Left lung (tissue), 14 donors: ENCODE measurements around the gene CDH13. TPM values are rescaled to one million over a fixed set of nuclear protein-coding genes. Genes with fewer than 3 reads are reported as not detected.

Experiments used
- ATAC-seq: fragments of 200-7000 bp; cut with Tn5 transposase; one replicate; pipeline ENCODE4 v1.9.1; 2020; ENCODE audit warnings: moderate library complexity
- DNase-seq, 4 donors: peaks; one replicate each; pipeline ENCODE4 v3.0.0-alpha.2; 2013 to 2020
- H3K27ac ChIP-seq, 2 donors: fragments of 200-600 bp; sonication (generic) in 1 of 2; one replicate each; pipeline versions ENCODE4 v1.5.0 to v1.8.0; 2020 to 2021
- H3K27me3 ChIP-seq, 2 donors: fragments of 200-600 bp; sonication (generic) in 1 of 2; one replicate each; pipeline versions ENCODE4 v1.5.0 to v1.8.0; 2020 to 2021
- H3K36me3 ChIP-seq, 2 donors: fragments of 200-600 bp; sonication (generic) in 1 of 2; one replicate each; pipeline versions ENCODE4 v1.5.0 to v1.8.0; 2020 to 2021
- H3K4me1 ChIP-seq, 2 donors: fragments of 200-600 bp; one replicate each; pipeline ENCODE4 v1.8.0; 2021
- H3K4me3 ChIP-seq, 2 donors: fragments of 200-600 bp; sonication (generic) in 1 of 2; one replicate each; pipeline versions ENCODE4 v1.5.0 to v1.8.0; 2020 to 2021; ENCODE audit warnings: mild to moderate bottlenecking in 1 of 2
- H3K9me3 ChIP-seq, 2 donors: fragments of 200-600 bp; sonication (generic) in 1 of 2; one replicate each; pipeline versions ENCODE4 v1.5.0 to v1.8.0; 2020 to 2021
- intact Hi-C, 2 donors: fragments of 100-400 bp; cut with DNase I; formaldehyde crosslinking; loops; one replicate each; pipeline versions ENCODE4 v1.11.2 to v1.14.2; 2022
- long read RNA-seq, 12 donors: library from polyadenylated mRNA in 2 of 12; unstranded in 2 of 12; transcript quantifications; one replicate each; pipeline ENCODE4 v2.0.0 and lab custom pipeline, GENCODE V29; 2019 to 2026
- polyA plus RNA-seq, 6 donors: library from polyadenylated mRNA; unstranded; fragments of 120-200 nt; gene quantifications; one replicate each; pipeline ENCODE4 v1.2.1, GENCODE V29; 2013; ENCODE audit not compliant: insufficient read length in 6 of 6
- total RNA-seq, 2 donors: library from RNA; stranded (reverse); fragmentation: NEBNext Ultra II Directional; extraction: Animal tissue kit (Norgen Biotek cat#: 25700); gene quantifications; one replicate each; pipeline ENCODE4 v1.2.1, GENCODE V29; 2021
- TF ChIP-seq, protein P1 (sequence below), 2 donors: fragments of 200-600 bp; sonication (generic) in 1 of 2; IDR thresholded peaks; one replicate each; pipeline versions ENCODE4 v1.5.0 to v1.8.0; 2021; ENCODE audit warnings: antibody characterized with exemption in 2 of 2
- donor health status: DM: no; HTN: yes; CAD: no.
- donor health status: DM: no; HTN: no; CAD: no.

The CDH13 gene
- total RNA-seq (10 to 100 TPM in 1 of 2 donors, 1 to 10 TPM in 1; 8.7 to 20.3 TPM), polyA plus RNA-seq (1 to 10 TPM; 2.7 to 4.1 (median 3.0) TPM)
- long read RNA-seq, donor 1, result 0 reads
- long read RNA-seq, donor 2, result 0 reads
- long read RNA-seq, donor 3, result 0 reads
- long read RNA-seq, donor 4, partial matches to known transcripts, result 1 of 1 reads
- long read RNA-seq, donor 4, other reads (novel, unspliced or antisense), result 0 of 1 reads
- long read RNA-seq, donor 5, result 0 reads
- long read RNA-seq, donor 6, result 0 reads
- long read RNA-seq, donor 7, result 0 reads
- long read RNA-seq, donor 8, result 0 reads
- long read RNA-seq, donor 9, result 0 reads
- long read RNA-seq, donor 10, partial matches to known transcripts, result 3 of 3 reads
- long read RNA-seq, donor 10, other reads (novel, unspliced or antisense), result 0 of 3 reads
- long read RNA-seq, donor 11, result 0 reads
- long read RNA-seq, donor 12, result 0 reads

DNA sequence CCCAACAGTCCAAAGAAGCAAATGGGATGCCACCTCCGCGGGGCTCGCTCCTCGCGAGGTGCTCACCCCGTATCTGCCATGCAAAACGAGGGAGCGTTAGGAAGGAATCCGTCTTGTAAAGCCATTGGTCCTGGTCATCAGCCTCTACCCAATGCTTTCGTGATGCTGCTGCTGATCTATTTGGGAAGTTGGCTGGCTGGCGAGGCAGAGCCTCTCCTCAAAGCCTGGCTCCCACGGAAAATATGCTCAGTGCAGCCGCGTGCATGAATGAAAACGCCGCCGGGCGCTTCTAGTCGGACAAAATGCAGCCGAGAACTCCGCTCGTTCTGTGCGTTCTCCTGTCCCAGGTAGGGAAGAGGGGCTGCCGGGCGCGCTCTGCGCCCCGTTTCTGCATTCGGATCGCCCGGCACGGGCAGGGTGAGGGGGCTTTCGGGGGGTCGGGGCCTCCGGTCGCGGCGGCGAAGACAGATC, at the start of gene CDH13:
Gene CDH13 (plus strand): TSS at position 179 of the 471 bp plus-strand sequence.
- intact Hi-C loops, result no loop called here
- Histone ChIP-seq H3K36me3 (no peaks in the 10 kb centered on the region), H3K27me3 (peaks cover 18 to 68% of the 10 kb centered on the region in 2 donors), H3K4me3 (peak within 1 kb of the TSS; percentile 35), H3K27ac (peak within 1 kb of the TSS; percentile 26 to 57), H3K9me3 (no peaks in the 10 kb centered on the region), H3K4me1 (peaks cover 7% of the 10 kb centered on the region in 2 donors)
- TF ChIP-seq, protein P1, sequence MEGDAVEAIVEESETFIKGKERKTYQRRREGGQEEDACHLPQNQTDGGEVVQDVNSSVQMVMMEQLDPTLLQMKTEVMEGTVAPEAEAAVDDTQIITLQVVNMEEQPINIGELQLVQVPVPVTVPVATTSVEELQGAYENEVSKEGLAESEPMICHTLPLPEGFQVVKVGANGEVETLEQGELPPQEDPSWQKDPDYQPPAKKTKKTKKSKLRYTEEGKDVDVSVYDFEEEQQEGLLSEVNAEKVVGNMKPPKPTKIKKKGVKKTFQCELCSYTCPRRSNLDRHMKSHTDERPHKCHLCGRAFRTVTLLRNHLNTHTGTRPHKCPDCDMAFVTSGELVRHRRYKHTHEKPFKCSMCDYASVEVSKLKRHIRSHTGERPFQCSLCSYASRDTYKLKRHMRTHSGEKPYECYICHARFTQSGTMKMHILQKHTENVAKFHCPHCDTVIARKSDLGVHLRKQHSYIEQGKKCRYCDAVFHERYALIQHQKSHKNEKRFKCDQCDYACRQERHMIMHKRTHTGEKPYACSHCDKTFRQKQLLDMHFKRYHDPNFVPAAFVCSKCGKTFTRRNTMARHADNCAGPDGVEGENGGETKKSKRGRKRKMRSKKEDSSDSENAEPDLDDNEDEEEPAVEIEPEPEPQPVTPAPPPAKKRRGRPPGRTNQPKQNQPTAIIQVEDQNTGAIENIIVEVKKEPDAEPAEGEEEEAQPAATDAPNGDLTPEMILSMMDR (IDR thresholded peaks at IDR 0.05), result no peak
- ATAC-seq (peak; percentile 7), DNase-seq (peak in 1 of 4 donors; percentile 72)

GRCh38 chr16:82580298-82580890, 46.4 kb upstream of the CDH13 start:
- no peaks in the 10 kb centered on the region for H3K27me3 ChIP-seq
- peak; percentile 56 for ATAC-seq
- TF ChIP-seq, protein P1 (IDR thresholded peaks at IDR 0.05), result no peak
- H3K4me1 ChIP-seq, result no peaks in the 10 kb centered on the region
- peak in 2 of 4 donors; percentile 36 to 59 for DNase-seq
- intact Hi-C loops, result no loop called here
- H3K9me3 ChIP-seq, result no peaks in the 10 kb centered on the region
- no peak overlapping the region for H3K4me3 ChIP-seq
- no peak overlapping the region for H3K27ac ChIP-seq
- H3K36me3 ChIP-seq, result no peaks in the 10 kb centered on the region

DNA sequence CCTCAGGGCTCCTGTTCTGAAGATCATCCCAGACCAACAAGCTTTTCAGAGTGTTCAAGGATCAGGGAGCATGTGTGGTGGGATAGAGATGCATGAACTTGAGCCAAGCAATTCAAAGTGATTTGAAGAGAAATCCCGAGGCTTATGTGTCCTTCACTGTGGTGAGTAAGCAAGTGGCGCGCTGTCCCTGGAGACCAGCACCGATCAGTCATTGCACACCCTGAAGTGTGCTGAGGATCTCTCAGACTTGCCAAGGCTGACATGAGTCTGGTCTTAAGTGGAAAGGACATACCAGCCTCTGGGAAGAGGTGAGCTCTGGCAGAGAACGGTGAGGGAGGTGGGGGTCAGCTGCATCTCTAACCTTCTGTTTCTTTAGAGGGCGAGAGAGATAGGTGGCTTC, 43.8 kb upstream of the CDH13 start:
- Histone ChIP-seq H3K4me1 (no peaks in the 10 kb centered on the region), H3K9me3 (no peaks in the 10 kb centered on the region), H3K27ac (no peak overlapping the region), H3K4me3 (no peak overlapping the region), H3K36me3 (no peaks in the 10 kb centered on the region), H3K27me3 (no peaks in the 10 kb centered on the region)
- TF ChIP-seq, protein P1 (IDR thresholded peaks at IDR 0.05), result no peak
- ATAC-seq (no peak), DNase-seq (no peak)
- intact Hi-C loops, result no loop called here

DNA sequence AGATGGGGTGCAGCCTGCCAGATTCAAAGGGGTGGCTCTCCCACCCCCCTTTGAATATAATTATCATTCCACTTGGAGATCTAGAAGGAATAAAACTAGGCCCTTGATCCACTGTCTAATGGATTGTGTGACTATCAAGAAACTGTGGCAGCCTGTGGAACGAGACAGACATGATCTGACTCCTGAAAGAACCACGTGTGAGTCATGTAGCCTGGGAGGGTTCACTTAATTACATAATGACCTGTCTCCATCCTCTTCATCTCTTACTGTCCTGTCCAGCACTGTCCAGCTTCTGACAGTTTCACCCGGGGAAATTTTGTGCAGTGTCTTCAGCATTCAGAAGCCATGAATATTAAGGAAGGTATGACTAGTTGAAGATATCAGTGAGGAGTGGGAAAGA, 43.3 kb upstream of the CDH13 start:
- H3K9me3 ChIP-seq, result no peaks in the 10 kb centered on the region
- no peaks in the 10 kb centered on the region for H3K27me3 ChIP-seq
- H3K27ac ChIP-seq, result no peak overlapping the region
- TF ChIP-seq, protein P1 (IDR thresholded peaks at IDR 0.05), result no peak
- no peak for DNase-seq
- ATAC-seq, result no peak
- H3K4me1 ChIP-seq, result no peaks in the 10 kb centered on the region
- intact Hi-C loops, result no loop called here
- H3K36me3 ChIP-seq, result no peaks in the 10 kb centered on the region
- no peak overlapping the region for H3K4me3 ChIP-seq

DNA sequence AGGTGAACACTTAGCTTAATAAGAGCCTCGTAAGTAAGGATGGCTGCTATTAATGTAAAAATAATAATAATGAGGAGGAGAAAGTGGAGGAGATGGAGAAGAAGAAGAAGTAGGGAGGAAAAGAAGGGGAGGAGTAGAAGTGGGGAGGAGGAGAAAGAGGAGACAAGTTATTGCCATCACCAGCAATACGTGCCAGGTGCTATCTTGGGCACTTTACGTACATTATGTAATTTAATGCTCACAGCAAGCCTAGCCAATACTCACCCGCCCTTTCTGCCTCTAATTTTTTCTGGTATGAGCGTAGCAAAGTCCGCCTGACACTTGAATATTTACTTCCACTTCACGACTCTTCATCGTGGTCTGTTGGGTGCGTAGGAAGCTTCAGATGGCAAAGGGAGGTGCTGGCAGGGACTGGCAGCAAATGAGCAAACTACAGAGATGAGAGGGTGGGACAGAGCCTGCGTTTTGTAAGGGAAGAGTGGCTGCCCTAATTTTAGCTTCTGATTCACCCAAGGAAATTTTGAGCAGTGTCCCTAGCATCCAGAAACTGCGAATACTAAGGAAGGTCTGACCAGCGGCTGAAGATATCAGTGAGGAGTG, 42.1 kb upstream of the CDH13 start:
- Histone ChIP-seq H3K27ac (no peak overlapping the region), H3K4me1 (no peaks in the 10 kb centered on the region), H3K36me3 (no peaks in the 10 kb centered on the region), H3K4me3 (no peak overlapping the region), H3K9me3 (no peaks in the 10 kb centered on the region), H3K27me3 (no peaks in the 10 kb centered on the region)
- intact Hi-C loops, result no loop called here
- DNase-seq (no peak), ATAC-seq (no peak)
- TF ChIP-seq, protein P1 (IDR thresholded peaks at IDR 0.05), result no peak
